ENCODE measurements around the gene DMD. TPM values are rescaled to one million over a fixed set of nuclear protein-coding genes. Genes with fewer than 3 reads are reported as not detected.

DMD gene
- total and polyA plus RNA-seq, 2 of the 13 experiments (the other 11 are each of a cell fraction or from before 2014, with no cell fraction given): 17.6 to 25.9 TPM

GRCh38 chrX:32804034-32804433, 407.3 kb downstream of the DMD start:
- DNase-seq (ENCODE audit: low spot score) (no peak), FAIRE-seq (no peak), ATAC-seq (no peak)
- Histone ChIP-seq H3K4me3 (replicated peaks in 1 of 3; ENCODE audit: insufficient read depth in 1 of 3, low read depth in 2 of 3, low read length in 3 of 3) (no peak overlapping the region), H3K9ac (ENCODE audit: insufficient read depth, low read depth, low read length) (no peak overlapping the region), H2AFZ (ENCODE audit: low read length) (no peak overlapping the region), H3K4me1 (ENCODE audit: insufficient read depth, low read length) (no peaks in the 10 kb centered on the region), H3K27me3 (ENCODE audit: control insufficient read depth in 1 of 2, insufficient read depth in 2 of 2, low read length in 2 of 2) (no peaks in the 10 kb centered on the region), H3K36me3 (replicated peaks in 1 of 2; ENCODE audit: control insufficient read depth in 1 of 2, insufficient read depth in 2 of 2, low read length in 2 of 2) (no peaks in the 10 kb centered on the region), H3K4me2 (ENCODE audit: low read depth, low read length) (no peak overlapping the region), H3K27ac (ENCODE audit: extremely low read length, insufficient read depth, low read length) (no peak overlapping the region), H3K9me3 (ENCODE audit: low read length) (no peaks in the 10 kb centered on the region), H4K20me1 (ENCODE audit: insufficient read depth, low read length) (no peaks in the 10 kb centered on the region), H3K79me2 (ENCODE audit: insufficient read depth, low read length) (no peaks in the 10 kb centered on the region)
- ChIA-PET CTCF (ENCODE audit: low intra/inter-chr PET ratio, low total read pairs) (no interaction called here), POLR2A (no interaction called here)
- intact Hi-C loops (cut with micrococcal nuclease; ENCODE audit: unreplicated experiment) (no loop called here), in situ Hi-C loops (cut with HindIII; ENCODE audit: extremely low pct_ligation_motif_present, low pct_unique_long_range_greater_than_20kb) (no loop called here)
- TF ChIP-seq ARID3A (IDR thresholded peaks at IDR 0.05; ENCODE audit: low read depth, low read length): no peak
- no peak for TF ChIP-seq CAMTA2 (CRISPR knock-in tag; IDR thresholded peaks at IDR 0.05; ENCODE audit: borderline replicate concordance)
- TF ChIP-seq KLF12 (CRISPR knock-in tag; IDR thresholded peaks at IDR 0.05; ENCODE audit: borderline replicate concordance): no peak
- TF ChIP-seq SMARCC2 (IDR thresholded peaks at IDR 0.05): no peak
- no peak for TF ChIP-seq SMAD3 (CRISPR knock-in tag; IDR thresholded peaks at IDR 0.05)
- no peak for TF ChIP-seq ZNF564 (CRISPR knock-in tag; IDR thresholded peaks at IDR 0.05)
- TF ChIP-seq REXO4 (CRISPR knock-in tag; IDR thresholded peaks at IDR 0.05; ENCODE audit: borderline replicate concordance): no peak
- no peak for TF ChIP-seq KLF13 (CRISPR knock-in tag; IDR thresholded peaks at IDR 0.05)
- no peak for TF ChIP-seq ZNF597 (CRISPR knock-in tag; IDR thresholded peaks at IDR 0.05)
- BruUV-seq (replicated peaks): no TSS peak
- WGBS (ENCODE audit: low lambda C conversion rate): no CpG with 5 or more reads among the region's 10 CpGs

Measured in HepG2 (cell line).